Natural killer cell (primary cell): Measurements from ENCODE around the gene BATF. TPM values are rescaled to one million over a fixed set of nuclear protein-coding genes. Genes with fewer than 3 reads are reported as not detected.
A peak's percentile ranks its signal among the peaks of the same experiment; 100 is the strongest.

Source experiments
- ATAC-seq, 3 donors: fragments of 150-1000 bp in 2 of 3; fragments of 200-7000 bp in 1 of 3; cut with Tn5 transposase; 1 replicate in 1 of 3; 2 replicates in 2 of 3; pipeline ENCODE4 v1.10.0; 2021; ENCODE audit warnings: mild to moderate bottlenecking in 2 of 3, moderate library complexity in 2 of 3
- DNase-seq, 2 donors: peaks; one replicate each; pipeline versions ENCODE4 v3.0.0 to v3.0.0-alpha.2; 2013 to 2021; ENCODE audit warnings: mixed read lengths in 1 of 2
- H3K27ac ChIP-seq: one replicate; pipeline ENCODE4 v1.5.1; 2013; ENCODE audit warnings: mild to moderate bottlenecking, low read length
- H3K27me3 ChIP-seq: one replicate; pipeline ENCODE4 v1.6.1; 2013; ENCODE audit warnings: low read length; ENCODE audit not compliant: control insufficient read depth, insufficient read depth
- H3K36me3 ChIP-seq: one replicate; pipeline ENCODE4 v1.6.1; 2013; ENCODE audit warnings: low read length; ENCODE audit not compliant: control insufficient read depth, insufficient read depth
- H3K4me1 ChIP-seq: one replicate; pipeline ENCODE4 v1.6.1; 2013; ENCODE audit warnings: low read length; ENCODE audit not compliant: control insufficient read depth, insufficient read depth
- H3K4me3 ChIP-seq: one replicate; pipeline ENCODE4 v1.5.1; 2013; ENCODE audit warnings: low read length
- H3K9me3 ChIP-seq: one replicate; pipeline ENCODE4 v1.6.1; 2013; ENCODE audit warnings: low read length; ENCODE audit not compliant: control insufficient read depth, insufficient read depth
- H3K27ac Mint-ChIP-seq, 2 donors: one replicate each; pipeline ENCODE4 v1.8.0; 2022; ENCODE audit warnings: mild to moderate bottlenecking in 2 of 2, mixed read lengths in 2 of 2, moderate library complexity in 1 of 2
- H3K27me3 Mint-ChIP-seq, 2 donors: one replicate each; pipeline ENCODE4 v1.8.0; 2022; ENCODE audit warnings: low read depth in 2 of 2, mixed read lengths in 2 of 2
- H3K36me3 Mint-ChIP-seq: one replicate; pipeline ENCODE4 v1.8.0; 2022; ENCODE audit warnings: mixed read lengths
- H3K4me1 Mint-ChIP-seq, 2 donors: one replicate each; pipeline ENCODE4 v1.8.0; 2022; ENCODE audit warnings: mixed read lengths in 2 of 2
- H3K4me3 Mint-ChIP-seq: one replicate; pipeline ENCODE4 v1.8.0; 2022; ENCODE audit warnings: mild to moderate bottlenecking, moderate library complexity, mixed read lengths
- H3K9me3 Mint-ChIP-seq, 2 donors: one replicate each; pipeline ENCODE4 v1.8.0; 2022; ENCODE audit warnings: mixed read lengths in 2 of 2
- WGBS: methylation state at CpG from one replicate; pipeline ENCODE4 v1.1.7; 2013; ENCODE audit warnings: missing lambda C conversion rate; ENCODE audit not compliant: insufficient coverage; 5-methylcytosine and 5-hydroxymethylcytosine counted together
- intact Hi-C: fragments of 100-400 bp; cut with micrococcal nuclease; formaldehyde crosslinking; loops from one replicate; pipeline ENCODE4 v1.14.2; 2022
- total RNA-seq, 4 donors: library from RNA; stranded (reverse); fragments of 120-200 nt in 1 of 4; gene quantifications; one replicate each; pipeline versions ENCODE4 v1.2.3 to v1.2.4, GENCODE V29; 2013 to 2022
- TF ChIP-seq, protein P1 (sequence below): fragments of 200-600 bp; IDR thresholded peaks from one replicate; pipeline ENCODE4 v1.8.0; 2022; ENCODE audit warnings: antibody characterized with exemption

Gene BATF
- total RNA-seq, 3 donors from 2014 or later (not counting 1 experiment from before 2014, with no cell fraction given), result 12.6 to 32.5 (median 21.4) TPM

DNA sequence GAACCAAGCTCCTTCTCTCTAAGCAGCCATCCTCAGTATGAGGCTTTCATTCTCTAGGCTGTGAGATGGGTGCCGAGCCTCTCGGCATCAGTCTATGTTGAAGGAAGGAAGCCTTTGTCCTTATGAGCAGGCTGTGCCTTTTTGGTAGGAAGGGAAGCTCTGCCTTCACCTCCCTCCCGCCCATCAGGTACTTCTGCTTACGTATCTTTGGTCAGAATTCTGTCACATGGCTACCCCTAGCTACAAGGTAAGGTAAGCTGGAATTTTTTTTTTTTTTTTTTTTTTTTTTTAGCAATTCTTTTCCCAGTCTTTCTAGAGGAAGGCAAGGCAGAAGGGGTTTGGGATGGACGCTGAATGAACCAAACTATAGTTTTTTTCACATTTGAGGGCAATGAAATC lies 16.9 kb downstream of the BATF start:
- no peaks in the 10 kb centered on the region for H3K36me3 Mint-ChIP-seq
- H3K9me3 ChIP-seq, result no peaks in the 10 kb centered on the region
- H3K9me3 Mint-ChIP-seq, result no peaks in the 10 kb centered on the region
- H3K27me3 ChIP-seq, result no peaks in the 10 kb centered on the region
- H3K27ac Mint-ChIP-seq, result peak overlapping the region; percentile 94 to 98
- peaks cover 5% of the 10 kb centered on the region for H3K36me3 ChIP-seq
- intact Hi-C loops, result no loop called here
- peaks cover 49% of the 10 kb centered on the region for H3K4me1 ChIP-seq
- TF ChIP-seq, protein P1, sequence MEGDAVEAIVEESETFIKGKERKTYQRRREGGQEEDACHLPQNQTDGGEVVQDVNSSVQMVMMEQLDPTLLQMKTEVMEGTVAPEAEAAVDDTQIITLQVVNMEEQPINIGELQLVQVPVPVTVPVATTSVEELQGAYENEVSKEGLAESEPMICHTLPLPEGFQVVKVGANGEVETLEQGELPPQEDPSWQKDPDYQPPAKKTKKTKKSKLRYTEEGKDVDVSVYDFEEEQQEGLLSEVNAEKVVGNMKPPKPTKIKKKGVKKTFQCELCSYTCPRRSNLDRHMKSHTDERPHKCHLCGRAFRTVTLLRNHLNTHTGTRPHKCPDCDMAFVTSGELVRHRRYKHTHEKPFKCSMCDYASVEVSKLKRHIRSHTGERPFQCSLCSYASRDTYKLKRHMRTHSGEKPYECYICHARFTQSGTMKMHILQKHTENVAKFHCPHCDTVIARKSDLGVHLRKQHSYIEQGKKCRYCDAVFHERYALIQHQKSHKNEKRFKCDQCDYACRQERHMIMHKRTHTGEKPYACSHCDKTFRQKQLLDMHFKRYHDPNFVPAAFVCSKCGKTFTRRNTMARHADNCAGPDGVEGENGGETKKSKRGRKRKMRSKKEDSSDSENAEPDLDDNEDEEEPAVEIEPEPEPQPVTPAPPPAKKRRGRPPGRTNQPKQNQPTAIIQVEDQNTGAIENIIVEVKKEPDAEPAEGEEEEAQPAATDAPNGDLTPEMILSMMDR, result no peak
- H3K4me3 ChIP-seq, result no peak overlapping the region
- no peak for ATAC-seq
- DNase-seq, result peak in 1 of 2 donors; percentile 47
- 89% methylated on average over 3 of the region's 5 CpGs for WGBS
- peak overlapping the region; percentile 21 for H3K27ac ChIP-seq
- peaks cover 38 to 52% of the 10 kb centered on the region in 2 donors for H3K4me1 Mint-ChIP-seq
- H3K27me3 Mint-ChIP-seq, result no peaks in the 10 kb centered on the region
- H3K4me3 Mint-ChIP-seq, result no peak overlapping the region

DNA sequence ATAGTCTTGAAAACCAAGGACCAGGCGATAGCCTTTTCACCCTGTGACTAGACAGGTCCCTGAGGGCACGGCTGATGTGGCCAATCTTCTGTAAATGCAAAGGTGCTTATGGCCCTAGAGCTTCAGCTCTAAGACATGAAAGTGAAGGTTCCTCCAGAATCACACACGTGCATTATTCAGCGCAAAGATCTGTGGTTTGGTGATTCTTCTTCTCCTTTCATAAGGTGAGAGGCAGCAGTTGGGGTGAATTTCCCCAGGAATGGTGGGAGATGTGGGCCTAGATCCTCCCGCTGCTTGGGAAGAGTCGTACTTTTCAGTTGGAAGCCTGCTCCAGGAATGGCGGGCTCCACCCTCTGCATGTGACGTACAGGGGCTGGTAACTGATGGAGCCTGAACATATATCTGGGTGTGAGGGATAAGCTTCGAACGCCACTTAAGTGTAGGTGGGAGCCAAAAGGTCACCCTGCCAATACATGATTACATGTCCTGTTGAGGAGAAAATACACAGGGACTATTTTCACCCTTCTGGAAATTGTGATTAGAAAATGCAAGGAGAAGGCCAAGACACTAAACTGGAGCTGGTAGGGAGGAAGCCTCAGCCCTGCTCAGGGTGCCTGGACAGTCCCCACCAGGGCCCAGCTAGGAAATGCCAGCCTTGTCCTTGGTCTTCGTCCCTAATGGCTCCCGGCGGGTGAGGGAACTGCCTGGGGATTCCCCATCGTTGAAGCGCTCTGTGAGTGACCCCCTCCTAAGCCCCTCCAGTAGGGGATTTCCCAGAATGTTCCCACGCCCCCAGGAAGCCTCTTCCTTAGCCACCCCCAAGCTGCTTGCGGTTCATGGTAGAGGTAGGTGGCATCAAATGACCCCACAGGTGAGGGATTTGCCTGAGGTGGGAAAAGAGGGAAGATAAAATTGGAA lies 17.6 kb downstream of the BATF start:
- no peak for ATAC-seq

DNA sequence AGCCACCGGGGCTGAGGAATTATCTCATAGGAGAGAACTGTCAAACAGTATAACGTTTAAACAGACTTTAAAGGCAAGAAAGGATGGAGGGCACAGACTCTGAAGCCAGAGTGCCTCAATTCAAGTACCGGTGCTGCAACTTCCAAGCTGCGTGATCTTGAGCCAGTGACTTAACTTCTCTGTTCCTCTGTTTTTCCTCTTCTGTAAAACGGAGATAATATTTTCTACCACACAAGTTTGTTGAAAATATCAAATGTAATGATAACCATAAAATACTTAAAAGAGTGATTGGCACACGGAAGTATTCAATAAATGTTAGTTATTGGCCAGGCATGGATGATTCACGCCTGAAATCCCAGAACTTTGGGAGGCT lies 18.2 kb downstream of the BATF start:
- H3K36me3 Mint-ChIP-seq, result no peaks in the 10 kb centered on the region
- peaks cover 3% of the 10 kb centered on the region for H3K36me3 ChIP-seq
- peaks cover 31 to 52% of the 10 kb centered on the region in 2 donors for H3K4me1 Mint-ChIP-seq
- no peak for ATAC-seq
- peak overlapping the region; percentile 94 to 98 for H3K27ac Mint-ChIP-seq
- H3K9me3 ChIP-seq, result no peaks in the 10 kb centered on the region
- DNase-seq, result no peak
- H3K27me3 Mint-ChIP-seq, result no peaks in the 10 kb centered on the region
- H3K27ac ChIP-seq, result peak overlapping the region; percentile 6
- H3K4me1 ChIP-seq, result peaks cover 51% of the 10 kb centered on the region
- no peak overlapping the region for H3K4me3 ChIP-seq
- 90% methylated on average over 6 of the region's 7 CpGs for WGBS
- H3K4me3 Mint-ChIP-seq, result no peak overlapping the region
- H3K9me3 Mint-ChIP-seq, result no peaks in the 10 kb centered on the region
- intact Hi-C loops, result no loop called here
- TF ChIP-seq, protein P1, result no peak
- H3K27me3 ChIP-seq, result no peaks in the 10 kb centered on the region

More for the DNA sequence above, 17.6 kb downstream of the BATF start:
- H3K27me3 ChIP-seq, result no peaks in the 10 kb centered on the region
- no peaks in the 10 kb centered on the region for H3K9me3 ChIP-seq
- intact Hi-C loops, result no loop called here
- Mint-ChIP-seq H3K27ac (peak overlapping the region; percentile 94 to 98), H3K4me3 (no peak overlapping the region), H3K9me3 (no peaks in the 10 kb centered on the region), H3K36me3 (no peaks in the 10 kb centered on the region), H3K4me1 (peaks cover 35 to 52% of the 10 kb centered on the region in 2 donors), H3K27me3 (no peaks in the 10 kb centered on the region)
- WGBS, result 53% methylated on average over 15 of the region's 17 CpGs
- H3K4me1 ChIP-seq, result peaks cover 51% of the 10 kb centered on the region
- H3K27ac ChIP-seq, result peak overlapping the region; percentile 29
- TF ChIP-seq, protein P1, result no peak
- DNase-seq, result peak in 1 of 2 donors; percentile 79
- H3K4me3 ChIP-seq, result no peak overlapping the region
- H3K36me3 ChIP-seq, result peaks cover 5% of the 10 kb centered on the region
